HepG2 (cell line): Measurements from ENCODE around the gene PNKD. TPM values are rescaled to one million over a fixed set of nuclear protein-coding genes. Genes with fewer than 3 reads are reported as not detected.

Experiments
- CBX2 ChIP-seq, 2 experiments: fragments of 200-600 bp in 1 of 2; sonication (generic); formaldehyde crosslinking in 1 of 2; IDR thresholded peaks; 2 replicates each; pipeline versions ENCODE4 v1.7.0 to v1.8.1; 2018 to 2022; ENCODE audit warnings: low read depth in 2 of 2, low read length in 1 of 2, mild to moderate bottlenecking in 1 of 2, missing genetic modification reagents in 1 of 2
- CHD2 ChIP-seq: IDR thresholded peaks from 2 replicates; pipeline ENCODE4 v1.6.1; 2011; ENCODE audit warnings: low read depth, low read length, improper control_type of control experiment
- DZIP1 ChIP-seq: sonication (generic); formaldehyde crosslinking; IDR thresholded peaks from 2 replicates; pipeline ENCODE4 v1.5.0; 2020; ENCODE audit warnings: mild to moderate bottlenecking, missing genetic modification reagents
- FOSL2 ChIP-seq: sonication (generic); formaldehyde crosslinking; IDR thresholded peaks from 2 replicates; pipeline ENCODE4 v1.4.0; 2020; ENCODE audit warnings: missing genetic modification reagents
- HES4 ChIP-seq: sonication (generic); formaldehyde crosslinking; IDR thresholded peaks from 2 replicates; pipeline ENCODE4 v1.9.0; 2021; ENCODE audit warnings: mild to moderate bottlenecking, missing genetic modification reagents, borderline replicate concordance
- HNRNPK ChIP-seq: fragments of 200-400 bp; formaldehyde crosslinking; IDR thresholded peaks from 2 replicates; pipeline ENCODE4 v1.6.1; 2018; ENCODE audit warnings: low read length, low read depth, moderate library complexity, mild to moderate bottlenecking; ENCODE audit not compliant: poor library complexity, severe bottlenecking
- KLF11 ChIP-seq: IDR thresholded peaks from 2 replicates; pipeline ENCODE4 v1.6.1; 2016; ENCODE audit warnings: missing compliant biosample characterization
- MAFF ChIP-seq: IDR thresholded peaks from 2 replicates; pipeline ENCODE4 v1.6.1; 2011; ENCODE audit warnings: low read depth, low read length, improper control_type of control experiment
- NR1H2 ChIP-seq: sonication (generic); formaldehyde crosslinking; IDR thresholded peaks from 2 replicates; pipeline ENCODE4 v1.8.1; 2022; ENCODE audit warnings: low read depth, missing genetic modification reagents, borderline replicate concordance
- NRL ChIP-seq: sonication (generic); formaldehyde crosslinking; IDR thresholded peaks from 2 replicates; pipeline ENCODE4 v1.5.0; 2020; ENCODE audit warnings: missing genetic modification reagents, mild to moderate bottlenecking, moderate library complexity, borderline replicate concordance
- PTBP1 ChIP-seq: fragments of 200-400 bp; formaldehyde crosslinking; IDR thresholded peaks from 2 replicates; pipeline ENCODE4 v1.6.1; 2018; ENCODE audit warnings: low read length, low read depth; ENCODE audit not compliant: poor library complexity, severe bottlenecking
- RARG ChIP-seq: sonication (generic); formaldehyde crosslinking; IDR thresholded peaks from 2 replicates; pipeline ENCODE4 v1.4.0; 2020; ENCODE audit warnings: low read depth, mild to moderate bottlenecking, missing genetic modification reagents
- SMAD1 ChIP-seq: sonication (generic); formaldehyde crosslinking; IDR thresholded peaks from 2 replicates; pipeline ENCODE4 v1.4.0; 2020; ENCODE audit warnings: missing genetic modification reagents, low read depth, mild to moderate bottlenecking, borderline replicate concordance
- TOPORS ChIP-seq: sonication (generic); formaldehyde crosslinking; IDR thresholded peaks from 2 replicates; pipeline ENCODE4 v1.8.0; 2023; ENCODE audit warnings: mild to moderate bottlenecking, missing genetic modification reagents
- ZBTB3 ChIP-seq: sonication (generic); formaldehyde crosslinking; IDR thresholded peaks from 2 replicates; pipeline ENCODE4 v1.4.0; 2020; ENCODE audit warnings: low read depth, mild to moderate bottlenecking, moderate library complexity, missing genetic modification reagents, borderline replicate concordance
- ZIK1 ChIP-seq: sonication (generic); formaldehyde crosslinking; IDR thresholded peaks from 2 replicates; pipeline ENCODE4 v1.5.0; 2020; ENCODE audit warnings: mild to moderate bottlenecking, low read depth, missing genetic modification reagents, borderline replicate concordance
- ZNF18 ChIP-seq: sonication (generic); formaldehyde crosslinking; IDR thresholded peaks from 2 replicates; pipeline ENCODE4 v1.8.0; 2022; ENCODE audit warnings: mild to moderate bottlenecking, missing genetic modification reagents; ENCODE audit not compliant: insufficient replicate concordance
- ZNF235 ChIP-seq: sonication (generic); formaldehyde crosslinking; IDR thresholded peaks from 2 replicates; pipeline ENCODE4 v1.8.1; 2023; ENCODE audit warnings: mild to moderate bottlenecking, missing genetic modification reagents, borderline replicate concordance
- ZNF24 ChIP-seq: fragments of 450-650 bp; IDR thresholded peaks from 2 replicates; pipeline ENCODE4 v1.6.1; 2017; ENCODE audit warnings: antibody characterized with exemption, mild to moderate bottlenecking
- ZNF3 ChIP-seq: IDR thresholded peaks from 2 replicates; pipeline ENCODE4 v1.7.0; 2017; ENCODE audit warnings: inconsistent platforms
- ZNF446 ChIP-seq: sonication (generic); formaldehyde crosslinking; IDR thresholded peaks from 2 replicates; pipeline ENCODE4 v1.5.0; 2020; ENCODE audit warnings: mild to moderate bottlenecking, missing genetic modification reagents
- ZNF547 ChIP-seq: sonication (generic); formaldehyde crosslinking; IDR thresholded peaks from 2 replicates; pipeline ENCODE4 v1.5.1; 2020; ENCODE audit warnings: mild to moderate bottlenecking, missing genetic modification reagents
- ZNF780A ChIP-seq: sonication (generic); formaldehyde crosslinking; IDR thresholded peaks from 2 replicates; pipeline ENCODE4 v1.8.0; 2022; ENCODE audit warnings: mild to moderate bottlenecking, missing genetic modification reagents, moderate library complexity
- ZNF83 ChIP-seq: sonication (generic); formaldehyde crosslinking; IDR thresholded peaks from 2 replicates; pipeline ENCODE4 v1.4.0; 2020; ENCODE audit warnings: missing genetic modification reagents, mild to moderate bottlenecking, borderline replicate concordance
- polyA plus RNA-seq, 8 experiments: library from polyadenylated mRNA; depleted of rRNA in 3 of 8; stranded (reverse) in 7 of 8; unstranded in 1 of 8; fragments of >200 nt; fragmentation: Illumina TruSeq in 4 of 8; extraction: Trizol in 4 of 8; gene quantifications; 2 replicates each; pipeline versions ENCODE4 v1.2.1 to v1.2.3, GENCODE V29; 2011 to 2016; ENCODE audit warnings: low read depth in 4 of 8, missing spikeins in 1 of 8, mixed read lengths in 1 of 8; ENCODE audit not compliant: insufficient read depth in 1 of 8
- total RNA-seq, 5 experiments: library from RNA; depleted of rRNA; stranded (reverse); fragments of >200 nt; fragmentation: Illumina TruSeq; extraction: Trizol; gene quantifications; 2 replicates each; pipeline ENCODE4 v1.2.3, GENCODE V29; 2016; ENCODE audit warnings: low read depth in 1 of 5

PNKD gene
- total and polyA plus RNA-seq, 2 of the 13 experiments (the other 11 are each of a cell fraction or from before 2014, with no cell fraction given): 55.9 to 80.4 TPM

DNA sequence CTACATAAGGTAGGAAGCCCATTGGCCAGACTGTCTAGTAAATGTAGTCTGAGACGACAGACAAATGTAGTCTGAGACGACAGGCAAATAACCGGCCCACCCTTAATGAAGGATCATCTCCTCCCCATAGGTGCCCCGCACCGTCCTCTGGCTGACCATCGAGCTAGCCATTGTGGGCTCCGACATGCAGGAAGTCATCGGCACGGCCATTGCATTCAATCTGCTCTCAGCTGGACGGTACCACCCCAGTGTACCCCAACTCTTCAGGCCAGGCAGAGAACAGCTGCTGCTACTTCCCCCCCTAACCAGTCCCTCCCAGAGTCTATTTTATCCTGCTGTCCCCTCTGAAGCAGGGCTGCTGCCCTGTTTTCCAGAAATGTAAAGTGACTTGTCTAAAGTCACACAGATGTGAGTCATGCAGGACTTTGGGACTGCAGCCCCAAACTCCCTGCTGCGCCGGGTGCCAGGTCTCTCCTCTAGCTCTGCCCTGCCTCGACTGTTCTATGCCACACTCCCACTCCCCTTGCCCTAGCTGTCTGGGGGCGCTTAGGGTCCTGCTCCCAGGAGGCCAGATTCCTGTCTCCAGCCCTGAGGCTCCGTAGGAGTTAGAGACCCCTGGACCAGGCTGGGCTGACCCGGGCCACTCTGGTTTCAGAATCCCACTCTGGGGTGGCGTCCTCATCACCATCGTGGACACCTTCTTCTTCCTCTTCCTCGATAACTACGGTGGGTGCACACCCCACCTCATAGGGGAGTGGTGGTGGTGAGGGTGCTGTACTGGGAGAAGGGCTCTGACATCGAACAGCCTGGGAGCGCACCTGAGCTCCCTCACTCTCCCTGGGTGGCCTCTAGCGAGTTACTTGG lies 116.4 kb downstream of the PNKD start (continued):
- TF ChIP-seq FOSL2: peak; percentile 88
- TF ChIP-seq MAFF: no peak
- TF ChIP-seq RARG (CRISPR knock-in tag): no peak
- peak; percentile 77; the same call in 1 of the 2 replicates for TF ChIP-seq DZIP1 (CRISPR knock-in tag)
- 0 out of 2 replicates have a peak, but pooled peaks have one; percentile 4 for TF ChIP-seq ZNF780A
- TF ChIP-seq ZNF446 (CRISPR knock-in tag): peak; percentile 59; the same call in 1 of the 2 replicates
- peak; percentile 63 for TF ChIP-seq ZNF18 (CRISPR knock-in tag)
- TF ChIP-seq CHD2: no peak
- no peak for TF ChIP-seq HNRNPK
- TF ChIP-seq ZNF235: no peak
- peak; percentile 68; the same call in 1 of the 2 replicates for TF ChIP-seq NRL (CRISPR knock-in tag)
- 0 out of 2 replicates have a peak, but pooled peaks have one; percentile 54 for TF ChIP-seq HES4
- TF ChIP-seq ZNF547 (CRISPR knock-in tag): peak; percentile 32; the same call in 1 of the 2 replicates
- no peak for TF ChIP-seq ZNF24
- no peak for TF ChIP-seq KLF11 (CRISPR knock-in tag)
- TF ChIP-seq SMAD1 (CRISPR knock-in tag): 0 out of 2 replicates have a peak, but pooled peaks have one; percentile 27
- TF ChIP-seq ZBTB3: no peak
- TF ChIP-seq ZNF3 (CRISPR knock-in tag): no peak
- no peak for TF ChIP-seq PTBP1
- TF ChIP-seq ZNF83: peak; percentile 92; the same call in 1 of the 2 replicates
- TF ChIP-seq CBX2 (IDR thresholded peaks at IDR 0.05; ENCODE audit: low read depth, low read length): no peak
- no peak for TF ChIP-seq CBX2 (CRISPR knock-in tag; IDR thresholded peaks at IDR 0.05; ENCODE audit: low read depth)
- no peak for TF ChIP-seq TOPORS (CRISPR knock-in tag)
- 0 out of 2 replicates have a peak, but pooled peaks have one; percentile 22 for TF ChIP-seq ZIK1
- no peak for TF ChIP-seq NR1H2 (CRISPR knock-in tag)
